Stimulated activated CD4-positive, alpha-beta T cell treated with anti-CD3 and anti-CD28 coated beads, Interleukin-2, amount 100 ng/mL, for 48 hours (primary cell): ENCODE data around the gene CCNI.
"Not testable (repeated sequence)": the region's sequence is repeated elsewhere in the genome, so short reads cannot be mapped to it uniquely, and the experiment has no call there.

Source experiments
- DNase-seq, 2 donors: peaks; one replicate each; pipeline ENCODE4 v3.0.0-alpha.2; 2020

The CCNI gene

DNA sequence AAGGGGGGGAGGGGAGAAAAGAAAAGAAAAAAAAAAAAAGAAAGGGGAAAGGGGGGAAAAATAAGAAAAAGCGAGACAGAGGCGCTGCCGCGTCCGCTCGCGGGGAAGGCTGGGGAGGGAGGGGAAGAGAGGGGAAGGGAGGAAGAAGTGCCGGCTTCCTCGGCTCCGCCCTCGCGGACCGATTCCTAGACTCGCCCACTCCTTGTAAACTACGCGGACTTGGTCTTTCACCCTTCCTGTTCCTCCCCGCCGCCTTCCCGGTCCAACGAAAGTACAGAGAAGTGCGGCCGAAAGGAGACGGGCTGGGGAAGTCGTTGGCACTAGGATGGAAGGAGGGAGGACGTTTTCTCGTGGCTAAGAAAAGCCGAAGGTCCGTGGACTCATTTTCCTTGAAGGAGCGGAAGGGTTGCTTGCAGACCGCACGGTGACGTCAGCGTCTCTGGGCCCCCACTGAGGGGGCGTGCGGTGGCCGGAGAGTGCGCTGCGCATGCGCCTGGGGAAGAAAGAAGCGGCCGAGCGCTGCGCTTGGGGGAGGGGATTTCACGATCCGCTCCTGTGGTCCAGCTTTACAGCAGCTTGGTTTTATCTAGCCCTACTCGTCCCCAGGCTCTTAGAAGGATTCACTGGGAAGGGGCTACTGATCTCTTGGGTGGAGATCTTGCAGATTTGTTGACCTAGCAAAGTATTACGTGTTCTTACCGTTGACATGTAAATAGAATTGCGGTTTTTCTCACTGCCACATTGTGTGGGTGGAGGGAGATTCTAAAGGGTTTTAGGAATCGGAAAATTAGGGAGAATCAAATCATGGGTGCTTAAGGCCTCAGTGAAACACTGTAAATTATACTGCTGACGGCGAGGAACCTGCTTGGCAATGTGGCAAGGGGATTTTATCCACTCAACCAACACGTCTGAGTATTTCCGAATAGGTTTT is at the start of gene CCNI:
CCNI (minus strand) TSS at position 121 of the 931 bp plus-strand sequence. CDS start 9,627 bp downstream, outside the sequence.
- peak; percentile 89 to 90 for DNase-seq

GRCh38 chr4:77124576-77124975 is 48.8 kb upstream of the CCNI start:
- no peak for DNase-seq

- DNase-seq, result no peak
Measured at GRCh38 chr4:77123411-77123810, 47.6 kb upstream of the CCNI start.

DNA sequence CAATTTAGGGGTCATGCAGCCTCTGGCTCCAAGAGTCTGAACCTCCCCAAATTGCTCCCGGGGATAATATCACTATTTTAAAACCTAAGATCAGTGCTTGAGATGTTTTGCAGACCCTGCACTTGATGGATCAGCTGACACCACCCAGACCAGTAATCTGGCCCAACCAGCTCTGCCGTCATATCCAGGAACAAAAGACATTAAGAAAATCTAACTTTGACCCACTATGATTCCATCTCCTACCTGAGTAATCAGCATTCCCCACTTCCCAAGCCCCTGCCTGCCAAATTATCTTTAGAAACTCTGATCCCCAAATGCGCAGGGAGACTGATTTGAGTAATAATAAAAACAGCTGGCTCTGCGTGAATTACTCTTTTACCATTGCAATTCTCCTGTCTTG is 46.9 kb upstream of the CCNI start:
- DNase-seq, result no peak

GRCh38 chr4:77121736-77122240 is 46.0 kb upstream of the CCNI start:
- no peak for DNase-seq

DNA sequence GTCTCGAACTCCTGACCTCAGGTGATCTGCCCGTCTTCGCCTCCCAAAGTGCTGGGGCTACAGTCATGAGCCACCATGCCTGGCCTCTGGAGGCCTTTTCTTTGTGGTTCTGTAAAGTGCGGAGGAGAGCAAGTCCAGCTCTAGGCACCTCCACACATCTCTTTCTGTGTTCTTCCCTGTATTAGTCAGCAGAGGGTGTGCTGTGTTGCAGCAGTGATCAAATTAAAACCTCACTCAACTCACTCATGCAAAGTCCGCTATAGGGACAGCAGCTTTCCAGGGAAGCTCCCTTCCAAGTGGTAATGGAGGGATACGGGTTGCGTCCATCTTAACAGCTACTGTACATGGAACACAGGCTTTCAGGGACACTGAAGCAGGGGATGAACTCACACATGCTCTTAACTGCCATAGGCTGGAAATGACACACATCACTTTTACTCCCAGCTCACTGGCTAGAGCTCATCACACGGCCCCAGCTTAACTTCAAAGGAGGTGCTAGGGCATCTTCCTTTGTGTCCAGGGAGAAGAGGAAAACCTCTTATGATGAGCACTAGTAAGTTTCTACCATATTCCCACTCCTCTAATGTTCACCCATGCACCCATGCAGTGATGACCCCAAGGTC is 45.2 kb upstream of the CCNI start:
- DNase-seq, result no peak

DNA sequence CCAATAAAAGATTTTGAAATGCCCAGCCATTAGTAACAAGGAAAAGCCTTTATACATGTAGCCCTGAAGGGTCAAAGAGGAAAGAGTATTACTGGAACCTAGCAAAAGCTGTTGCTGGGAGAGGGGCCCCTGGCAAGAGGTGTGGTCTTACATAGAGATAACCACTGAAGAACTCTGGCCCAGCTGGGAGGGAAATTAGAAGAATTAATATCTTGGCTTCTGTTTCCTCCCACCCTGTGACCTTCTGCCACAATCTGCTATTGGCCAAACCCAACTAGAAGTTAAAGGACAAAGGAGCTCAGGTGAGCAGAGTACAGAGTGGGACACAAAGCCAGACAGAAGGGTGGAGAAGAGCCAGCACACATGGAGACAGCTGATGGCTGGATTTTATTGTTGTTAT is 41.9 kb upstream of the CCNI start:
- DNase-seq, result no peak

- DNase-seq, result no peak
Measured at GRCh38 chr4:77113069-77113468, 37.3 kb upstream of the CCNI start.

GRCh38 chr4:77110730-77111129 is 34.9 kb upstream of the CCNI start:
- DNase-seq, result no peak

DNA sequence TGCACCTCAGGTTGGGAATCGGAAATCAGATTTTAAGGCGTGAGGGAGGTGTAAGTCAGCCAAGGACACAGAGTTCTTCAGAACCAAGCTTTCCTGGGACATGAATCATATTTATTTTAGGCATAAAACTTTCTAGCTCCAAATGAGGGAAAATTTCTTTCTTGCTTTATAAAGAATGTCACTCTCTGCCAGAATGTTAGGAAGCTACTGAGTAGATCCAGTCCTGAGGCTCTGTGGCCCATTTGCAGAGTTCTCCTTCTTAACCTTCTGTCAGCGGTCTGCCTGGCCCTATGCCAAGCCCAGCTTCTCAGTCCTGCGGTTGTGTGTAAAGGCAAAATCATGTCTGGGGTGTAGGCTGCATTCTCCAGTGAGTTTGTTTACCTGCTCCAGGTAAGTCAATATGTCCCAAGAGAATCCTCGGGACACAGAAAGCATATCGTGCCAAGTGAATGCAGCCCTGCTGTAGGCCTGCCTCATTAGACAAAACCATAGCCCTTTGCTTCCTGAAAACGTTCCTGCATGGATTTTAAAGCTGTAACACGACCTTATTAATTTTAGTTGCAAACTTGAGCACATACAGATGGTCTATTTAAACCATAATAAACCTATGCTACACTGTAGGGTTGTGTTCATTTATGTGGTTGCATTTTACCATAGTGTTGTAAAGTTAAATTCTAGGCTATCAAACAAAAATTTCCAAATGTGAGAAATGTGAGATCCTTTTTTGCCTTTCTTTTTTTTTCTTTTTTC is 29.2 kb upstream of the CCNI start:
- no peak for DNase-seq

DNA sequence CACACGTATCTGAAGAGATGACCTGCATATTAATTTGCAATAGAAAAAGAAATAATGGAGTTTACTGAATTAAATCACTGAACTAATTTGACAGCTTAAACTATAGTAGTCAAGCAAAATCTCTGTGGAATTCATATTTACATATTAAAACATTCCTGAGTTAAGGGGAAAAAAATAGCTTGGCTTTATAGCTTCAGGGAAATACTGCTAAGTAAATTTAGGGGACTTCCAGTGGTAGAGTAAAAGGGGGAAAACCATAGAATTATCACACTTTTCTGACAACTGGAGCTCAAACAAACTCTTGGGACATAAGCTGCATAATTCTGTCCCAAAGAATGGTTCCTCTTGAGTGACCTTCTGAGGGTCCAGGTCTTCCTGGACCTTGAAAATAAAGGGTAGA is 28.6 kb upstream of the CCNI start:
- DNase-seq, result no peak

- no peak for DNase-seq
Measured at GRCh38 chr4:77100234-77100633, 24.4 kb upstream of the CCNI start.

- no peak for DNase-seq
Measured at GRCh38 chr4:77097611-77098010, 21.8 kb upstream of the CCNI start.

GRCh38 chr4:77095101-77095821 is 19.5 kb upstream of the CCNI start:
- DNase-seq, result peak; percentile 66 to 70

DNA sequence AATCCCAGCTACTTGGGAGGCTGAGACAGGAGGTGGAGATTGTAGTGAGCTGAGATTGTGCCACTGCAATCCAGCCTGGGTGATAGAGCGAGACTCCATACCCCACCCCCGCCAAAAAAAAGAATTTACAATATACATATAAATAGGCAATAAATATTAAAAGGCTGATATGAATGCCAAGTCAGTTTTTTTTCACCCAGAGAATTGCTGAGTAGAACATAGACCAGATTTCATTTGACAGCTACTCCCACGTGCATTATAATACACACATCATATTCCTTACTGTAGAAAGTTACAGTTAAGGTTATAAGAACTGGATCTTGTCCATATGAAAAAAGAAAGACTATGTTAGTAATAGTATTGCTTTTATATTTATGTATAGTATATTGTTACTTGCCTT is 18.7 kb upstream of the CCNI start:
- DNase-seq, result no peak

GRCh38 chr4:77093401-77093800 is 17.6 kb upstream of the CCNI start:
- no peak for DNase-seq

DNA sequence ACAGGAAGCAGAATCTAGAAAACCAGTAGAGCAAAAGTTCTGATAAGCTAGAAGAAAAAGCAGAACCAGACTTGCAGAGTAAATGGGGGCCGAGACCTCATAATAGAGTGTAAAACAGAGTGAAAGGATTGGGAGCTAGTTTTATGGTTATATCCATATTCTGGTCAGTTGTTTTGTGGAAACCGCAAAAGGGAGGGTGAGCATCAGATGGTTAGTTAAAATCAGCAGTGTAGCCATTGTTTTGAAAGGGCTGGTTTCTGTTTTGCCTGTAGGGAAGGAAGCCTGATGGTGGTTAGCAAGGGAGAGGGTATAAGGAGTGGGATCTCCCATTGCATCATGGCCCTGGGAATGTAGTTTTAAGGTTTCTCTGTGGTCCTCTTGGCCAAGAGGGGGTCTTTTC is 17.2 kb upstream of the CCNI start:
- no peak for DNase-seq

DNA sequence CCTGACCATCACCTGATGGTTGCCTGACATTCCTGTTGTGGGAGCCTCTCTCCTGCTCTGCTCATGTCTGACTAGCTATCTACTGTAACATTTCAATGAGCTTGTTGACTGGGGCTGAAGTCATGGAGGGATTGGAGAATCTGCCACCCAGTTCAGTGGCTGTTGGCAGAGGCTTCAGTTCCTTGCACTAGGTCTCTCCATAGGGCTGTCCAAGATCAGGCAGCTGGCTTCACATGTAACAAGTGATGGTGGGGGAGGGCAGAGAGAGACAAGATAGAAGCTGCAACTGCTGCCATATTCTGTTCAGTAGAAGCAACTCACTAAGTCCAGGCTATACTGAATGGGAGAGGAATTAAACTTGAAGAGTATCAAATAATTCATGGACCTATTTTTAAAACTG is 14.1 kb upstream of the CCNI start:
- DNase-seq, result no peak

GRCh38 chr4:77087027-77087426 is 11.2 kb upstream of the CCNI start:
- DNase-seq, result not testable (repeated sequence)

GRCh38 chr4:77084019-77084639 is 8.3 kb upstream of the CCNI start:
- DNase-seq, result no peak

DNA sequence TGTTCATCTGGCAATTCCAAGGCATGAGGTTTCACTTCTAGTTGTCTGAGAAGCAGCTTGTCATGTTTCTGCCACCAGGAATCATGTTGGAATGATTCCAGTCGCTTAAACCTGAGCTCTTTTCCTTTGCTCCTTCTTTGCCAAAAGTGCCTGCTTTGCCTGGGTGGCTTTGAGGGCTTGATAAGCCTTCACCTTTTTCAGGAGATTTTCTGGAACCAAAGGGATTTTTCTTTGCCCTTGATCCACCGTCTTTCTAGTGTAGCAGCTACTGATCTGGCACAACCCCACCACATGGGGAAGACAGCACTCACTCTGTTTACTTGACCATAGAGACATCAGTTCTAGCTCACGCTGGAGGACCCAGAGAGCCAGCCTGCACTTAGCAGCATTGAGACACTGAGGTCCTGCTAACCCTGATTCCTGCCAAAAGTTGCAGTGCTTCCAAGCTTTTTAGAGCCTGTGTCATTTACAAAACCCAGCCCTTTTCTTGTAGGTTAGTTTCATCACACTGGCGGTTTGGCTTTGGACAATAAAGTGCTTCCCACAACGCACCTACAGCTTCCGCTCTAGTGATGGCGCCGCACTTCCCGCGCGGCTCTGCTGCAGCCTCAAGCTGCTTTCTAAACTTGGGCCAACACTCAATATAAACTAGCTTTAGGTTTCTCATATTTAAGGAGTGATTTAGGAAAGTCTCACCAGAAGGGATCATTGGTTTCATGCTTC is 7.3 kb upstream of the CCNI start:
- no peak for DNase-seq

GRCh38 chr4:77080806-77081205 is 5.0 kb upstream of the CCNI start:
- DNase-seq, result not testable (repeated sequence)
